Measurements from ENCODE around the gene RPS28.

DNA sequence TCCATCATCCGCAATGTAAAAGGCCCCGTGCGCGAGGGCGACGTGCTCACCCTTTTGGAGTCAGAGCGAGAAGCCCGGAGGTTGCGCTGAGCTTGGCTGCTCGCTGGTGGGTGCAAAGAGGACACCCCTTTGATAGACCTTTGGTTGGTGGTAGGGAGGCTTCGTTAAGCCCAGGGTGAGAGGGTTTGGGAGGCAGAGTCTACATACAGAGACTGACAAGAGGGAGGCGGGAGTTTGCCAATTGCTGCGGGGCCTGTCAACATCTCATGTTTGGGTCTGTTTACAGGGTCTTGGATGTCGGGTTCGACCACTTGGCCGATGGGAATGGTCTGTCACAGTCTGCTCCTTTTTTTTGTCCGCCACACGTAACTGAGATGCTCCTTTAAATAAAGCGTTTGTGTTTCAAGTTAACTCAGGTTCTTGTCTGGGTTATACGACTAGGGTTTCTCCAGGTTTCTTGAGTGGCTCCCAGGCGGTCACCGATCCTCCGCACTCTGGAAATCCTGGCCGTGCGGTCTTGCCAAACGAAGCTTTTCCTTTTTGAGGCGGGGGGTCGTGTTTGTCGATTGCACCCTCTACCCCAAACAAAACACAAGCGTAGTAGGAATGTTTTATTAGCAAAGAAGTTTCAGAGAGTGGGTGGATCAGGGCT is 816 bp downstream of the RPS28 start:
- TF ChIP-seq, protein P1, sequence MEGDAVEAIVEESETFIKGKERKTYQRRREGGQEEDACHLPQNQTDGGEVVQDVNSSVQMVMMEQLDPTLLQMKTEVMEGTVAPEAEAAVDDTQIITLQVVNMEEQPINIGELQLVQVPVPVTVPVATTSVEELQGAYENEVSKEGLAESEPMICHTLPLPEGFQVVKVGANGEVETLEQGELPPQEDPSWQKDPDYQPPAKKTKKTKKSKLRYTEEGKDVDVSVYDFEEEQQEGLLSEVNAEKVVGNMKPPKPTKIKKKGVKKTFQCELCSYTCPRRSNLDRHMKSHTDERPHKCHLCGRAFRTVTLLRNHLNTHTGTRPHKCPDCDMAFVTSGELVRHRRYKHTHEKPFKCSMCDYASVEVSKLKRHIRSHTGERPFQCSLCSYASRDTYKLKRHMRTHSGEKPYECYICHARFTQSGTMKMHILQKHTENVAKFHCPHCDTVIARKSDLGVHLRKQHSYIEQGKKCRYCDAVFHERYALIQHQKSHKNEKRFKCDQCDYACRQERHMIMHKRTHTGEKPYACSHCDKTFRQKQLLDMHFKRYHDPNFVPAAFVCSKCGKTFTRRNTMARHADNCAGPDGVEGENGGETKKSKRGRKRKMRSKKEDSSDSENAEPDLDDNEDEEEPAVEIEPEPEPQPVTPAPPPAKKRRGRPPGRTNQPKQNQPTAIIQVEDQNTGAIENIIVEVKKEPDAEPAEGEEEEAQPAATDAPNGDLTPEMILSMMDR (IDR thresholded peaks at IDR 0.05) = no peak
- TF ChIP-seq RFX5 (IDR thresholded peaks at IDR 0.05) = no peak
- no peak for TF ChIP-seq BHLHE40 (IDR thresholded peaks at IDR 0.05; ENCODE audit: low read depth, low read length)
- TF ChIP-seq HDAC2 (IDR thresholded peaks at IDR 0.05) = no peak
- TF ChIP-seq ZFP36 (IDR thresholded peaks at IDR 0.05; ENCODE audit: borderline replicate concordance, partially characterized antibody) = no peak
- no peak for TF ChIP-seq POLR2A (IDR thresholded peaks at IDR 0.05; ENCODE audit: low read length)
- TF ChIP-seq KDM1A (IDR thresholded peaks at IDR 0.05; ENCODE audit: low read depth) = no peak
- TF ChIP-seq, protein P2, sequence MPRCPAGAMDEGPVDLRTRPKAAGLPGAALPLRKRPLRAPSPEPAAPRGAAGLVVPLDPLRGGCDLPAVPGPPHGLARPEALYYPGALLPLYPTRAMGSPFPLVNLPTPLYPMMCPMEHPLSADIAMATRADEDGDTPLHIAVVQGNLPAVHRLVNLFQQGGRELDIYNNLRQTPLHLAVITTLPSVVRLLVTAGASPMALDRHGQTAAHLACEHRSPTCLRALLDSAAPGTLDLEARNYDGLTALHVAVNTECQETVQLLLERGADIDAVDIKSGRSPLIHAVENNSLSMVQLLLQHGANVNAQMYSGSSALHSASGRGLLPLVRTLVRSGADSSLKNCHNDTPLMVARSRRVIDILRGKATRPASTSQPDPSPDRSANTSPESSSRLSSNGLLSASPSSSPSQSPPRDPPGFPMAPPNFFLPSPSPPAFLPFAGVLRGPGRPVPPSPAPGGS (IDR thresholded peaks at IDR 0.05) = no peak

Measured in A549 (cell line).